Measurements from ENCODE around the gene ANK2.
"Not testable (repeated sequence)": the region's sequence is repeated elsewhere in the genome, so short reads cannot be mapped to it uniquely, and the experiment has no call there.

ANK2 gene

DNA sequence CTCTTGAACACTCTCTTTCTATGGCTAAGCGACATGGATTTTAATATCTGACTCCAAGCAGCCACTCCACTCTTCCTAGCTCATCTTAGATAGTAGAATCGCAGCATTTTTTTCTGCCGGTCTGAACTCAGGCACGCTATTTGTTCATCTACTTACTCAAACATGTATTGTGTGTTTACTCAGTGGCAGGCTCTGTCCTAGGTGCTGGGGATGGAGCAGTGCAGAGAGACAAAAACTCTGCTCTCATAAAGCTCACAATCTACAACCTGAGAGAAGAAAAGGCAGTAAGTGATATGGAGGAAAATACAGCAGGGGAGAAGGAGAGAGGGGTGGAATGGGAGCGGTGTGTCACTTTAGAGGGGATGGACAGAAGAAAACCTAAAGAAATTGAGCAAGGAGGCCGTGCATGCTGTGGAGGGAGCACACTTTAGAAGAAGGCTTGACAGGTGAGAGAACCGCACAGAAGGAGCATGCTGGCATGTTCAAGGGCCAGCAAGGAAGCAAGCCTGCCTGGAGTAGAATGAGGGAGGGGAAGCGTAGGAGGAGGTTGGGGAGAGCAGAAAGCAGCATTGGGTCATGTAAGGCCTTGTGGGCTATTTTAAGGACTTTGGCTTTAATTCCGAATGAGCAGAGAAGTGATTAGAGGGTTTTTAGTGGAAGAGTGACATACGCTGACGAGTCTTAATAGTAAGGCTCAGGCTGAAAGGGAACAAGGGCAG is 132.0 kb downstream of the ANK2 start:
- TF ChIP-seq, protein P1, sequence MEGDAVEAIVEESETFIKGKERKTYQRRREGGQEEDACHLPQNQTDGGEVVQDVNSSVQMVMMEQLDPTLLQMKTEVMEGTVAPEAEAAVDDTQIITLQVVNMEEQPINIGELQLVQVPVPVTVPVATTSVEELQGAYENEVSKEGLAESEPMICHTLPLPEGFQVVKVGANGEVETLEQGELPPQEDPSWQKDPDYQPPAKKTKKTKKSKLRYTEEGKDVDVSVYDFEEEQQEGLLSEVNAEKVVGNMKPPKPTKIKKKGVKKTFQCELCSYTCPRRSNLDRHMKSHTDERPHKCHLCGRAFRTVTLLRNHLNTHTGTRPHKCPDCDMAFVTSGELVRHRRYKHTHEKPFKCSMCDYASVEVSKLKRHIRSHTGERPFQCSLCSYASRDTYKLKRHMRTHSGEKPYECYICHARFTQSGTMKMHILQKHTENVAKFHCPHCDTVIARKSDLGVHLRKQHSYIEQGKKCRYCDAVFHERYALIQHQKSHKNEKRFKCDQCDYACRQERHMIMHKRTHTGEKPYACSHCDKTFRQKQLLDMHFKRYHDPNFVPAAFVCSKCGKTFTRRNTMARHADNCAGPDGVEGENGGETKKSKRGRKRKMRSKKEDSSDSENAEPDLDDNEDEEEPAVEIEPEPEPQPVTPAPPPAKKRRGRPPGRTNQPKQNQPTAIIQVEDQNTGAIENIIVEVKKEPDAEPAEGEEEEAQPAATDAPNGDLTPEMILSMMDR (conservative IDR thresholded peaks at IDR 0.05; ENCODE audit: low read length): no peak
- DNase-seq (ENCODE audit: low read depth): peak; percentile 6
- H3K4me3 ChIP-seq (ENCODE audit: low read length): no peak overlapping the region

DNA sequence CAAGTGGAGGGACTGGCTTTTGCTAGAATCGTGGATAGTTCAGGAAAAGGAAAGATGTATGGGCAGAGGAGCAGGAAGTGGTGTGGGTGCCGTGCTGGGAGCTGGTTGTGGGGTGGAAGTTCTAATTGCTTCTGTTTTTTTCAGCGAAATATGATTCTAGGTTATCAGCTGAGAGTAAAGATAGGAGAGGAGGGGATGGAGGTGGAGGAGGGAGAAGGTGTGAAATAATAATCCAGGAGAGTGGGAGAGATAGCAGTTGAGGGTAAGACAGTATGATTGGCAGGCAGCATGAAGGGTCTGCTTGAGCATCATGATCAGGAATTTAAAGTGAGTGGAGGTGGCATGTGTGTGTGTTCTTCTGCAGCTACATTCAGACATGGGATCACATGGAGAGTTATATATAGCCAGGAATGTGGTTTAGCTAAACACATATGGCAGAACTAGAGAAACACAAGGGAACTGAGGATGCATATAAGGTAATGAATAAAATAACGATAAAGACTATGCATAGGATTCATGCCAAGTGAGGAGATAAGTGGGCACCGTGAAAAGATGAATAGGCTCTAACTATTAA is 133.7 kb downstream of the ANK2 start:
- no peak for DNase-seq (ENCODE audit: low read depth)
- TF ChIP-seq, protein P1 (conservative IDR thresholded peaks at IDR 0.05; ENCODE audit: low read length): no peak
- H3K4me3 ChIP-seq (ENCODE audit: low read length): no peak overlapping the region

DNA sequence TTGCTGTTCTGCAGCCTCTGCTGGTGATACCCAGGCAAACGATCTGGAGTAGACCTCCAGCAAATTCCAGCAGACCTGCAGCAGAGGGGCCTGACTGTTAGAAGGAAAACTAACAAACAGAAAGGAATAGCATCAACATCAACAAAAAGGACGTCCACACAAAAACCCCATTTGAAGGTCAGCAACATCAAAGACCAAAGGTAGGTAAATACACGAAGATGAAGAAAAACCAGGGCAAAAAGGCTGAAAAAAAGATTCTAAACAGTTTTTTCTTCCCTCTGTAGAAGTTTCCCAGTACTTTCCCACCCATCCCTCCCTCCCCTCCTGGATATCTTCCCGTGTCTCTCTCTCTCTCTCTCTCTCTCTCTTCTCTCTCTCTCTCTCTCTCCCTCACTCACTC is 136.8 kb downstream of the ANK2 start:
- DNase-seq (ENCODE audit: low read depth): not testable (repeated sequence)

DNA sequence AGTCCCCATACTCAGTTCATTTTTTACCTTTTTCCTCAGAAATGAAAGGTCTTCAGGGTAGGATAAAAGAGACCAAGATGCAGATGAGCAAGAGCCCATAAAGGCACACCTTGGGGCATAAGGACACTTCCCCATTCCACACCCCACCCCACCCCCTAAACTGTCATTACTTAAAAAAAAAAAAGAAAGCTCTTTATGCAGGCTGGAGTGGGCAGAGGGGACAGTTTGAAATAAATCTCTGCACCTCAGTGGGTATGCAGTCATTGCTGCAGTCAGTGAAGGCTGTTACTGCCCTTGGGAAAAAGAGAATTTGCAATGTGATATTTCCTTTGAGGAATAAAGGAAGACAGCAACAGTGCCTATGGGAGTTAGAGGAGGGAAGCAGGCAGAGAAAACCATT is 137.5 kb downstream of the ANK2 start:
- H3K4me3 ChIP-seq (ENCODE audit: low read length): no peak overlapping the region
- DNase-seq (ENCODE audit: low read depth): no peak
- TF ChIP-seq, protein P1 (conservative IDR thresholded peaks at IDR 0.05; ENCODE audit: low read length): no peak

More for the DNA sequence above, 136.8 kb downstream of the ANK2 start:
- not testable (repeated sequence) for H3K4me3 ChIP-seq (ENCODE audit: low read length)

DNA sequence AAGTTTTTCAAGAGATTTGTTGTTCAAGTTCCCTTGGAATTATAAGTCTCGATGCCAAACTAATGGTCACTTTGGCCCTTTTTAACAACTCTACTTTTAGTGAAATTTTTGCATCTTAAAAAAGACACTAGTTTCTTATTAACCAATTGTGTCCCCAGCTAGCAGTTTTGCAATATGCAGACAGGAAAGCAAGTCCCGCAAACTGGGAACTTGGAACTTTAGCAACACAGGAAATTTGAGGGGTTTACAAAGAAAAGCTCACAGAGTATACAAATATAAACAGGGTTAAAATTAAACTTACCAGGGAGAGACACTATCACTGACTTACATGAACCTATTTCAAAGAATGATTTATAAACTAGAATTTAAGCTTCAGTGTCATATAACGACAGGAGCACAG is 137.9 kb downstream of the ANK2 start:
- no peak overlapping the region for H3K4me3 ChIP-seq (ENCODE audit: low read length)
- DNase-seq (ENCODE audit: low read depth): no peak
- TF ChIP-seq, protein P1 (conservative IDR thresholded peaks at IDR 0.05; ENCODE audit: low read length): no peak

DNA sequence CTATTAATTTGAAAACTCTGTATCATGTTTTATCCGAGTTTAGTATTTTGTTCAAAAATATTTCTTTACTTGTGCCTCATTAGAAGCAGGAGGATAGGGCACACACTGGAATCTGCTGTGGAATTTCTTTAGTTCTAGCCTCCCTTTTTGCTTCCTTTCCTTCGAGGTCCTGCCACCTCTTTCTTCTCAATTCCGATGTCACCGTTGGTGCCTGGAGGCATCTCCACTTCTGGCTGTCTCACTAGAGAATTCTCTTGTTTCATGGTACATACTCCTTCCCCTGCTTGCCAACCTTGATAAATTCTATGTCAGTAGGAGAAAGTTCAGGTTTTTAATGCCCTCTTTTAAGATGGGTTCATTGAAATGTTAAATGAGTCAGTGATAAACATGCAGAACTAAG is 140.1 kb downstream of the ANK2 start:
- TF ChIP-seq, protein P1 (conservative IDR thresholded peaks at IDR 0.05; ENCODE audit: low read length): no peak
- DNase-seq (ENCODE audit: low read depth): no peak
- no peak overlapping the region for H3K4me3 ChIP-seq (ENCODE audit: low read length)

DNA sequence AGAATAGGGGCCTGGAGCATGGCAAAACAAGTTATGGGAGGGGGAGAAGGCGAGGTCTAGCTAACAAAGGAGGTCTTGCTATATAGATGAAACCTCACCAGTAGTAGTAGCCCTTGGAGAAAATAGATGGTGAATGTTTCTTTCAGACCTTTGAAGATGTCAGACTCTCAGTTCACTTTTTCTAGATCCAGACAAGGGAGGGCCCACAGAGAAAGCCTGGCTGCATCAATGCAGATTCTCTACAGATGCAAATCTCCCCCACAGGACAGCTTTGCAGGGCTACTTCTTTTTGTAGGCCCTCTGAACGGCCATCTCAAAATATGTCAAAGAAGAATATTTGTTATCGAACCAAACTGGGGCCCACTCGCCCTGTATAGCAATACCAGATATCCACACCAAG is 159.7 kb downstream of the ANK2 start:
- TF ChIP-seq, protein P1 (conservative IDR thresholded peaks at IDR 0.05; ENCODE audit: low read length): no peak
- H3K4me3 ChIP-seq (ENCODE audit: low read length): no peak overlapping the region
- no peak for DNase-seq (ENCODE audit: low read depth)

Data from AG10803 (cell line).